K562 treated with DMSO at 1 percent for 4 hours (cell line): ENCODE measurements around the gene TMEM132A. TPM values are rescaled to one million over a fixed set of nuclear protein-coding genes. Genes with fewer than 3 reads are reported as not detected.

Experiments
- total RNA-seq: library from RNA; unstranded; fragments of 300-600 nt; gene quantifications from 2 replicates; pipeline ENCODE4 v1.2.3, GENCODE V29; 2022; ENCODE audit not compliant: insufficient read depth

Gene TMEM132A, protein sequence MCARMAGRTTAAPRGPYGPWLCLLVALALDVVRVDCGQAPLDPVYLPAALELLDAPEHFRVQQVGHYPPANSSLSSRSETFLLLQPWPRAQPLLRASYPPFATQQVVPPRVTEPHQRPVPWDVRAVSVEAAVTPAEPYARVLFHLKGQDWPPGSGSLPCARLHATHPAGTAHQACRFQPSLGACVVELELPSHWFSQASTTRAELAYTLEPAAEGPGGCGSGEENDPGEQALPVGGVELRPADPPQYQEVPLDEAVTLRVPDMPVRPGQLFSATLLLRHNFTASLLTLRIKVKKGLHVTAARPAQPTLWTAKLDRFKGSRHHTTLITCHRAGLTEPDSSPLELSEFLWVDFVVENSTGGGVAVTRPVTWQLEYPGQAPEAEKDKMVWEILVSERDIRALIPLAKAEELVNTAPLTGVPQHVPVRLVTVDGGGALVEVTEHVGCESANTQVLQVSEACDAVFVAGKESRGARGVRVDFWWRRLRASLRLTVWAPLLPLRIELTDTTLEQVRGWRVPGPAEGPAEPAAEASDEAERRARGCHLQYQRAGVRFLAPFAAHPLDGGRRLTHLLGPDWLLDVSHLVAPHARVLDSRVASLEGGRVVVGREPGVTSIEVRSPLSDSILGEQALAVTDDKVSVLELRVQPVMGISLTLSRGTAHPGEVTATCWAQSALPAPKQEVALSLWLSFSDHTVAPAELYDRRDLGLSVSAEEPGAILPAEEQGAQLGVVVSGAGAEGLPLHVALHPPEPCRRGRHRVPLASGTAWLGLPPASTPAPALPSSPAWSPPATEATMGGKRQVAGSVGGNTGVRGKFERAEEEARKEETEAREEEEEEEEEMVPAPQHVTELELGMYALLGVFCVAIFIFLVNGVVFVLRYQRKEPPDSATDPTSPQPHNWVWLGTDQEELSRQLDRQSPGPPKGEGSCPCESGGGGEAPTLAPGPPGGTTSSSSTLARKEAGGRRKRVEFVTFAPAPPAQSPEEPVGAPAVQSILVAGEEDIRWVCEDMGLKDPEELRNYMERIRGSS
- total RNA-seq: 0.15 TPM in 1 of 2 replicates, not detected in the other

DNA sequence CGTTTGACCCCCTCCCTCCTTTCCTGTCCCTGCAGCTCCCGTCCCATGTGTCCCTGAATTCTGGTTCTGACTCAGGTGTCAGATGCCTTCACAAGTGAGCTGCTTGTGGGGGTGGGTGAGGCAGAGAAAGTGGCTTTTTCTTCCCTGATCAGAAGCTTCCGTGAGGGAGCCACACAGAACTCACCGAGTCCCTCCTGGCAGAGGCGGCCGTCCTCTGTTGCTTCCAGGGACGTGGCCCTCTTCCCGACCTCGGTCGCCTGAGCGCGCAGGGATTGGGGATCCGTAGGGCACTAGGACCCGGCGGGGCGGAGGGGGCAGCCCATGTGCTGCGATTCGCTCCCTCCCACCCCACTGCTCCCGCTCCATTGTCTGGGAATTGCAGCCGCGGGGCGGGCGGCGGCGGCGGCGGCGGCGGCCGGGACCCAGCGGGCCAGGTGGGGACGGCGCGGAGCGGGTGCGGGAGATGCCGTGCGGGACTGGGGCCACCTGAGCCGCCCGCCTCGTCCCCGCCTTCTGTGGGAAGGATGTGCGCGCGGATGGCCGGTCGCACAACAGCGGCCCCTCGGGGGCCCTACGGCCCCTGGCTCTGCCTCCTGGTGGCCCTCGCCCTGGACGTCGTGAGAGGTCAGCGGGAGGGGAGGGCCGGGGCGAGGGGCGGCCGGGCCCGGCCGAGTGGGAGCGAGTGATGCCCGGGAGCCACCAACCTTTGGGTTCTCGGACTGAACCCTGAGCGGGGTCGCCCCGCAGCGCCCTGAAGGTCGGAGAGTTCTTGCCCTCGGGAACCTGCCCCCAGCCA is at the start of gene TMEM132A:
Gene TMEM132A, plus strand, starts transcription at position 351 of the 796 bp plus-strand sequence. Its CDS starts 174 bp downstream, at position 525.

GRCh38 chr11:60906132-60906972 is 17.9 kb upstream of the TMEM132A start, which contains the start of gene PRPF19:
Gene PRPF19 (minus strand): TSS chr11:60906585. CDS start chr11:60906382, 203 bp downstream.

DNA sequence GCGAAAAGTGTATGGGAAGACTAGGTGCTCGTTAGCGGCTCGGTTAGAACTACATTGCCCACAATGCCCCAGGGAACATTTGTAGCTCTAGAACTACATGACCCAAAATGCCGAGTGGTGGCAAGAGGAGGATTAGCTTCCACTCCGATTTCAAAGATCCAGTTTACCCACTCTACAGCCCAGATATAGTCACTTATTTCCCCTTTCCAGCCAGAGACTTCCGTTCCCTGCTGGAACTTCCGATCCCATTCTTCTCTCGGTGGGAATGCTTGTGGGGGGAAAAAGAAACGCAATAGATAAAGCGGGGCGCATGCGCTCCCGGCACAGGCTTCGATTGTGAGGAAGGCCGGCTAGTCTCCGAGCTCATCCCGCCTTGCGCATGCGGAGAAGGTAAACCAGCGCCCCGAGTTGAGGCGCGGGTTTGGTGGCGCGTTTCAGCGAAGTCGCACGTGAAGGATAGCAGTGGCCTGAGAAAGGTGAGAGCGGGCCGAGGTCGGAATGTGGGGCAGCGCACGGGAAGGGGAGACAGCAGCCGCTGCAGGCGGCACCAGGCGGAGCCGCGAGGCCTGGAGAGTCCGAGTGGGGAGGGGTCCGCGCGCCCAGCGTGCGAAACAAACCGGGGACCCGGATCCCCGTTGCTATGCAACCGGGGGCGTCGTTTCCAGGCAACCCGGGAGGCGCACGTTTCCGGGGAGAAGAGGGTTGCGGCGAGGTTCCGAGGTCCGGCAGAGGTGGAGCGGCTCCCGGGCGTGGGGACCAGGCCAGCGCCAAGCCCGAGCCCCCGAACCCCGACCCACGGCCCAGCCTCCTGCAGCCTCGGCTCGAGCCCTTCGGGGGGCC is 10.2 kb upstream of the TMEM132A start, which contains the start of gene TMEM109:
Gene TMEM109, plus strand, starts transcription at position 366 of the 840 bp plus-strand sequence. CDS start 5,536 bp downstream, outside the sequence.

DNA sequence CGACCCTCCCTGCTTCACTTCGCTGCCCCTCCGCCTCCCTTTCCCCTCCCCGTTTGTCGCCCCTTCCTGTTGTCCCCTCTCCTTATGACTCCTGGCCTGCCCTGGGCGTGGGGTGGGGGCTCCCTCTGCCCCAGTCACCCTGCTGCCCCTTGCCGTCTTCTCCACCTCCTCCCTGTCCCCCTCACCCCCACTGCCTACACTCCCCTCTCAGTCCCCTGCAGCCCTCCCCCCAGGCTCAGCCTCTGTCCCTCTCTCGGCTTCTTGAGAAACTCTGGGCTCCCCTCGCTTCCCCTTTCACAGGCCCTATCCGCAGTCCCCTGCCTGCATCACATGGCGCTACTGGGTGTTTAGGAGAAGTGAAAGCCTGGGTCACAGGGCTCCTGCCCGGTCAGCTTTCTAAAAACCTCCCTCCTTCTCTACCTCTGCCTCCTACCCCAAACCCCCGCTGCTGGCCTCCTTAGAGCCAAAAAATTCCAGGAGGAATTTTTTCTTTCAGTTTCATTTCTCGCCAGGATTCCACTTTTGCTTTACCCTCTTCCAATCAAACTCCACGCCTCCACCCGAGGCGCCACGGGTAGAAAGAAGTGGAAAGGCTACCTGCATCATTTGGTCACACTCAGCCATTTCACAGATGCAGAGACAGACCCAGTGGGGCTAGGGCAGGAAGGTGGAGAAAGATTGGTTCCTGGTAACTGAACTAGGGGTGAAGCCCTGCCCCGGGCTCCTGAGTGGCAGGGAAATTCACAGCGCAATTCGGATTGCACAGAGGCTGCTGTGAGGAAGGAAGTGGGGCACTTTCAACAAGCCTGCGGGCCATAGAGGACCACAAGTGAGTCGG is 27.9 kb downstream of the TMEM132A start, which contains the start of gene SLC15A3:
Gene SLC15A3, minus strand, starts transcription at position 273 of the 838 bp plus-strand sequence. CDS start 625 bp downstream, outside the sequence.

DNA sequence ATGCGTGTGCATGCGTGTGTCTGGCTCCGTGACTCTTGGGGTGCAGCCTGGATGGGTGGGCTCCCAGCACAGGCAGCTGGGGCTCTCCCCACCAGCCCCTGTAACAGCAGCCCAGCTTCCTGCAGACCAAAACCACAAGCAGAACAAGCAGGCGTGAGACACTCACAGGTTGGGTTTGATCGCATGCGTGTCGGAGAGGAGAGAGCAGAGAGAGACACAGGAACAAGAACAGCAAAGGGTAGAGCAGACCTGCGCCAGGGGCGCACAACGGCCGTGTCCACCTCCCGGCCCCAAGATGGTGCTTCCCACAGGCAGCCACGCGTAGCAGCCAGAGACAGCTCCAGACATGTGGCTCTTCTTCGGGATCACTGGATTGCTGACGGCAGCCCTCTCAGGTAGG is 47.3 kb downstream of the TMEM132A start, which contains the start of gene CD6:
Gene CD6, plus strand, starts transcription at position 161 of the 400 bp plus-strand sequence. Its CDS starts 186 bp downstream, at position 347.

Other genes with a start within 250 kb of the TMEM132A start
- gene MS4A8, start 224.8 kb upstream of the TMEM132A start, total RNA-seq: not detected in 2 replicates
- gene MS4A18, start 199.7 kb upstream of the TMEM132A start, total RNA-seq: not detected in 2 replicates
- gene MS4A15, start 167.6 kb upstream of the TMEM132A start, total RNA-seq: not detected in 2 replicates
- gene MS4A10, start 139.1 kb upstream of the TMEM132A start, total RNA-seq: not detected in 2 replicates
- 22.5 and 37.3 TPM in 2 replicates for gene CCDC86, start 82.3 kb upstream of the TMEM132A start, total RNA-seq
- 2.7 and 3.5 TPM in 2 replicates for gene PTGDR2, start 68.5 kb upstream of the TMEM132A start, total RNA-seq
- not detected in 2 replicates for gene ZP1, start 56.9 kb upstream of the TMEM132A start, total RNA-seq
- 144 and 156 TPM in 2 replicates for gene PRPF19, start 17.9 kb upstream of the TMEM132A start, total RNA-seq
- 48.0 and 52.3 TPM in 2 replicates for gene TMEM109, start 10.3 kb upstream of the TMEM132A start, total RNA-seq
- not detected in 2 replicates for gene SLC15A3, start 27.7 kb downstream of the TMEM132A start, total RNA-seq
- not detected in 2 replicates for gene CD6, start 47.2 kb downstream of the TMEM132A start, total RNA-seq
- gene CD5, start 178.0 kb downstream of the TMEM132A start, total RNA-seq: not detected in 2 replicates
- 19.2 and 24.1 TPM in 2 replicates for gene VPS37C, start 237.0 kb downstream of the TMEM132A start, total RNA-seq